MG63 (cell line): Measurements from ENCODE around the gene GLT6D1. TPM values are rescaled to one million over a fixed set of nuclear protein-coding genes. Genes with fewer than 3 reads are reported as not detected.

ENCODE experiments used
- DNase-seq: peaks from one replicate; pipeline ENCODE4 v3.0.0-alpha.2; 2020
- H3K27me3 ChIP-seq: fragments of 250-450 bp; sonication (Bioruptor Pico); 2 replicates; pipeline ENCODE4 v1.5.1; 2020; ENCODE audit warnings: mild to moderate bottlenecking, moderate library complexity
- H3K36me3 ChIP-seq: fragments of 250-450 bp; sonication (Bioruptor Pico); 2 replicates; pipeline ENCODE4 v1.5.1; 2020; ENCODE audit warnings: mild to moderate bottlenecking, moderate library complexity
- H3K4me3 ChIP-seq: fragments of 250-450 bp; sonication (Bioruptor Pico); 2 replicates; pipeline ENCODE4 v1.5.1; 2020; ENCODE audit warnings: mild to moderate bottlenecking, moderate library complexity
- H3K9me3 ChIP-seq: fragments of 250-450 bp; sonication (Bioruptor Pico); 2 replicates; pipeline ENCODE4 v1.5.1; 2020; ENCODE audit warnings: mild to moderate bottlenecking, moderate library complexity
- total RNA-seq: library from RNA; depleted of rRNA; stranded (reverse); fragments of >200 nt; shearing (Covaris generic); gene quantifications from 2 replicates; pipeline ENCODE4 v1.2.3, GENCODE V29; 2014; ENCODE audit warnings: low replicate concordance

GLT6D1 gene
- total RNA-seq, 1 experiment from 2014 or later = not detected

GRCh38 chr9:135615666-135616618 lies 23.4 kb downstream of the GLT6D1 start:
- DNase-seq = peak; percentile 11
- Histone ChIP-seq H3K9me3 (no peaks in the 10 kb centered on the region), H3K27me3 (no peaks in the 10 kb centered on the region; the same call in 1 of the 2 replicates), H3K4me3 (no peak overlapping the region), H3K36me3 (no peaks in the 10 kb centered on the region)

GRCh38 chr9:135614821-135615665 lies 24.3 kb downstream of the GLT6D1 start:
- Histone ChIP-seq H3K36me3 (no peaks in the 10 kb centered on the region), H3K27me3 (no peaks in the 10 kb centered on the region), H3K9me3 (no peaks in the 10 kb centered on the region), H3K4me3 (no peak overlapping the region)
- no peak for DNase-seq

GRCh38 chr9:135613946-135614805 lies 25.2 kb downstream of the GLT6D1 start:
- no peak for DNase-seq
- Histone ChIP-seq H3K9me3 (no peaks in the 10 kb centered on the region), H3K27me3 (no peaks in the 10 kb centered on the region), H3K36me3 (no peaks in the 10 kb centered on the region), H3K4me3 (no peak overlapping the region)

- no peaks in the 10 kb centered on the region for H3K36me3 ChIP-seq
- H3K4me3 ChIP-seq = no peak overlapping the region
- DNase-seq = no peak
- no peaks in the 10 kb centered on the region for H3K27me3 ChIP-seq
- H3K9me3 ChIP-seq = no peaks in the 10 kb centered on the region
Measured at GRCh38 chr9:135612981-135613910, 26.1 kb downstream of the GLT6D1 start.

GRCh38 chr9:135612437-135612836 lies 26.9 kb downstream of the GLT6D1 start:
- Histone ChIP-seq H3K27me3 (no peaks in the 10 kb centered on the region), H3K4me3 (no peak overlapping the region)

GRCh38 chr9:135611875-135612209 lies 27.5 kb downstream of the GLT6D1 start:
- Histone ChIP-seq H3K27me3 (no peaks in the 10 kb centered on the region), H3K9me3 (no peaks in the 10 kb centered on the region), H3K36me3 (no peaks in the 10 kb centered on the region), H3K4me3 (no peak overlapping the region)
- DNase-seq = no peak

More at GRCh38 chr9:135612437-135612836, 26.9 kb downstream of the GLT6D1 start:
- Histone ChIP-seq H3K9me3 (no peaks in the 10 kb centered on the region), H3K36me3 (no peaks in the 10 kb centered on the region)
- no peak for DNase-seq

- no peaks in the 10 kb centered on the region for H3K27me3 ChIP-seq
- no peak for DNase-seq
- no peak overlapping the region for H3K4me3 ChIP-seq
- no peaks in the 10 kb centered on the region for H3K9me3 ChIP-seq
- H3K36me3 ChIP-seq = no peaks in the 10 kb centered on the region
Measured at GRCh38 chr9:135611142-135611874, 28.0 kb downstream of the GLT6D1 start.

- no peak for DNase-seq
- Histone ChIP-seq H3K36me3 (no peaks in the 10 kb centered on the region), H3K9me3 (no peaks in the 10 kb centered on the region), H3K27me3 (no peaks in the 10 kb centered on the region), H3K4me3 (no peak overlapping the region)
Measured at GRCh38 chr9:135610290-135611141, 28.8 kb downstream of the GLT6D1 start.

GRCh38 chr9:135609366-135609955 lies 29.9 kb downstream of the GLT6D1 start:
- DNase-seq = no peak
- Histone ChIP-seq H3K4me3 (no peak overlapping the region), H3K9me3 (no peaks in the 10 kb centered on the region), H3K36me3 (no peaks in the 10 kb centered on the region), H3K27me3 (no peaks in the 10 kb centered on the region)

GRCh38 chr9:135608999-135609317 lies 30.4 kb downstream of the GLT6D1 start:
- Histone ChIP-seq H3K9me3 (no peaks in the 10 kb centered on the region), H3K36me3 (no peaks in the 10 kb centered on the region), H3K27me3 (no peaks in the 10 kb centered on the region), H3K4me3 (no peak overlapping the region)
- DNase-seq = no peak

GRCh38 chr9:135608294-135608998 lies 30.9 kb downstream of the GLT6D1 start:
- no peak for DNase-seq

GRCh38 chr9:135607401-135608293 lies 31.7 kb downstream of the GLT6D1 start:
- Histone ChIP-seq H3K36me3 (no peaks in the 10 kb centered on the region), H3K27me3 (no peaks in the 10 kb centered on the region), H3K4me3 (no peak overlapping the region), H3K9me3 (no peaks in the 10 kb centered on the region)
- DNase-seq = no peak

More at GRCh38 chr9:135608294-135608998, 30.9 kb downstream of the GLT6D1 start:
- Histone ChIP-seq H3K4me3 (no peak overlapping the region), H3K36me3 (no peaks in the 10 kb centered on the region), H3K27me3 (no peaks in the 10 kb centered on the region), H3K9me3 (no peaks in the 10 kb centered on the region)

- H3K4me3 ChIP-seq = no peak overlapping the region
- H3K27me3 ChIP-seq = no peaks in the 10 kb centered on the region
- H3K9me3 ChIP-seq = no peaks in the 10 kb centered on the region
- no peaks in the 10 kb centered on the region for H3K36me3 ChIP-seq
- DNase-seq = no peak
Measured at GRCh38 chr9:135606885-135607259, 32.5 kb downstream of the GLT6D1 start.
